Dedifferentiated amniotic fluid mesenchymal stem cell (primary cell): ENCODE data around the gene FGF5.
"Not testable (repeated sequence)": the region's sequence is repeated elsewhere in the genome, so short reads cannot be mapped to it uniquely, and the experiment has no call there.

ENCODE experiments used
- DNase-seq: peaks from one replicate; pipeline ENCODE4 v3.0.0-alpha.2; 2016; ENCODE audit errors: extremely low spot score

Gene FGF5

GRCh38 chr4:80266253-80266901, at the start of gene FGF5:
TSS of gene FGF5 (plus strand) at chr4:80266664. CDS start at chr4:80266825, 161 bp downstream.
- peak; percentile 93 for DNase-seq

- no peak for DNase-seq
Observed at GRCh38 chr4:80219301-80220025, 47.0 kb upstream of the FGF5 start.

- DNase-seq, result no peak
Observed at GRCh38 chr4:80220711-80221110, 45.8 kb upstream of the FGF5 start.

GRCh38 chr4:80221161-80221560, 45.3 kb upstream of the FGF5 start:
- peak; percentile 80 for DNase-seq

GRCh38 chr4:80225595-80225994, 40.9 kb upstream of the FGF5 start:
- no peak for DNase-seq

- DNase-seq, result no peak
Observed at GRCh38 chr4:80226094-80226493, 40.4 kb upstream of the FGF5 start.

- DNase-seq, result no peak
Observed at GRCh38 chr4:80228460-80228859, 38.0 kb upstream of the FGF5 start.

GRCh38 chr4:80229128-80229527, 37.3 kb upstream of the FGF5 start:
- DNase-seq, result no peak

GRCh38 chr4:80229590-80229989, 36.9 kb upstream of the FGF5 start:
- no peak for DNase-seq

GRCh38 chr4:80231180-80231579, 35.3 kb upstream of the FGF5 start:
- DNase-seq, result no peak

- DNase-seq, result no peak
Observed at GRCh38 chr4:80232707-80233370, 33.6 kb upstream of the FGF5 start.

GRCh38 chr4:80233390-80233789, 33.1 kb upstream of the FGF5 start:
- DNase-seq, result no peak

GRCh38 chr4:80235451-80235850, 31.0 kb upstream of the FGF5 start:
- peak; percentile 54 for DNase-seq

GRCh38 chr4:80237992-80238391, 28.5 kb upstream of the FGF5 start:
- DNase-seq, result peak; percentile 85

GRCh38 chr4:80239480-80240150, 26.8 kb upstream of the FGF5 start:
- DNase-seq, result no peak

GRCh38 chr4:80240976-80241375, 25.5 kb upstream of the FGF5 start:
- no peak for DNase-seq

GRCh38 chr4:80243274-80244018, 23.0 kb upstream of the FGF5 start:
- DNase-seq, result no peak

- DNase-seq, result not testable (repeated sequence)
Observed at GRCh38 chr4:80247484-80247883, 19.0 kb upstream of the FGF5 start.

GRCh38 chr4:80249144-80249543, 17.3 kb upstream of the FGF5 start:
- no peak for DNase-seq

- DNase-seq, result no peak
Observed at GRCh38 chr4:80252427-80252826, 14.0 kb upstream of the FGF5 start.

GRCh38 chr4:80252953-80253352, 13.5 kb upstream of the FGF5 start:
- no peak for DNase-seq

- no peak for DNase-seq
Observed at GRCh38 chr4:80253510-80253909, 13.0 kb upstream of the FGF5 start.
